ENCODE results near the gene PIGR.

The PIGR gene

GRCh38 chr1:206896261-206896660 lies 50.0 kb downstream of the PIGR start:
- no peak for TF ChIP-seq CTCF (IDR thresholded peaks at IDR 0.05; ENCODE audit: low read depth, low read length)
- no peak for DNase-seq (ENCODE audit: extremely low read depth, low read depth)

- TF ChIP-seq CTCF (IDR thresholded peaks at IDR 0.05; ENCODE audit: low read depth, low read length), result no peak
- peak; percentile 82 for DNase-seq (ENCODE audit: extremely low read depth, low read depth)
Measured at GRCh38 chr1:206895837-206896242, 50.4 kb downstream of the PIGR start.

- TF ChIP-seq CTCF (IDR thresholded peaks at IDR 0.05; ENCODE audit: low read depth, low read length), result no peak
- no peak for DNase-seq (ENCODE audit: extremely low read depth, low read depth)
Measured at GRCh38 chr1:206895325-206895724, 50.9 kb downstream of the PIGR start.

GRCh38 chr1:206893380-206893779 lies 52.9 kb downstream of the PIGR start:
- TF ChIP-seq CTCF (IDR thresholded peaks at IDR 0.05; ENCODE audit: low read depth, low read length), result no peak
- DNase-seq (ENCODE audit: extremely low read depth, low read depth), result no peak

- TF ChIP-seq CTCF (IDR thresholded peaks at IDR 0.05; ENCODE audit: low read depth, low read length), result no peak
- no peak for DNase-seq (ENCODE audit: extremely low read depth, low read depth)
Measured at GRCh38 chr1:206892351-206892984, 53.8 kb downstream of the PIGR start.

- no peak for DNase-seq (ENCODE audit: extremely low read depth, low read depth)
- TF ChIP-seq CTCF (IDR thresholded peaks at IDR 0.05; ENCODE audit: low read depth, low read length), result no peak
Measured at GRCh38 chr1:206891412-206891811, 54.9 kb downstream of the PIGR start.

GRCh38 chr1:206890125-206891060 lies 55.9 kb downstream of the PIGR start:
- no peak for TF ChIP-seq CTCF (IDR thresholded peaks at IDR 0.05; ENCODE audit: low read depth, low read length)

More at GRCh38 chr1:206890125-206891060, 55.9 kb downstream of the PIGR start:
- no peak for DNase-seq (ENCODE audit: extremely low read depth, low read depth)
